ENCODE data around the gene EML5. TPM values are rescaled to one million over a fixed set of nuclear protein-coding genes. Genes with fewer than 3 reads are reported as not detected.

Gene EML5
- total and polyA plus RNA-seq, 2 donors (not counting 3 experiments of a cell fraction or from before 2014, with no cell fraction given) = not detected

GRCh38 chr14:88821888-88822287 is 29.1 kb upstream of the EML5 start:
- H3K9me3 ChIP-seq (replicated peaks; ENCODE audit: control insufficient read depth, insufficient read depth, low read length) = no peaks in the 10 kb centered on the region
- no peak overlapping the region for H3K4me2 ChIP-seq (ENCODE audit: insufficient read depth, low read length)
- no peak overlapping the region for H3K27ac ChIP-seq (ENCODE audit: insufficient read depth, low read depth, low read length)
- H3K9ac ChIP-seq (replicated peaks; ENCODE audit: extremely low read depth, insufficient read depth, low read length) = no peak overlapping the region
- no peaks in the 10 kb centered on the region for H3K9me1 ChIP-seq (replicated peaks; ENCODE audit: control insufficient read depth, extremely low read depth, insufficient read depth, low read length)
- H3K4me3 ChIP-seq (replicated peaks in 1 of 3; ENCODE audit: insufficient read depth in 1 of 3, low read depth in 1 of 3, low read length in 3 of 3) = no peak overlapping the region
- no peak overlapping the region for H2AFZ ChIP-seq (ENCODE audit: low read depth, low read length)
- intact Hi-C loops (cut with micrococcal nuclease) (no loop called here), dilution Hi-C loops (cut with MboI; ENCODE audit: extremely low pct_ligation_motif_present, low sequenced_read_pairs) (no loop called here)
- CTCF ChIA-PET = no interaction called here
- peaks cover 17 to 19% of the 10 kb centered on the region in 2 experiments for H3K27me3 ChIP-seq (ENCODE audit: control insufficient read depth in 2 of 2, insufficient read depth in 2 of 2, low read length in 2 of 2)
- DNase-seq (ENCODE audit: low read depth, low spot score) (no peak), FAIRE-seq (no peak)
- peaks cover 6% of the 10 kb centered on the region for H3K4me1 ChIP-seq (ENCODE audit: control insufficient read depth, extremely low read depth, insufficient read depth, low read length)
- TF ChIP-seq POLR2A (IDR thresholded peaks at IDR 0.05; ENCODE audit: low read depth, low read length) (no peak), FOS (IDR thresholded peaks at IDR 0.05; ENCODE audit: borderline replicate concordance, insufficient read depth, low read length) (no peak), MAX (IDR thresholded peaks at IDR 0.05; ENCODE audit: insufficient read depth, insufficient read length) (no peak), GATA2 (IDR thresholded peaks at IDR 0.05; ENCODE audit: insufficient read depth, insufficient read length, low read depth, low read length) (no peak), EZH2 (IDR thresholded peaks at IDR 0.05; ENCODE audit: borderline replicate concordance, low read depth, low read length, severe bottlenecking) (no peak), JUN (IDR thresholded peaks at IDR 0.05; ENCODE audit: borderline replicate concordance, insufficient read depth, insufficient read length, low read depth) (no peak), POLR2AphosphoS5 (IDR thresholded peaks at IDR 0.05; ENCODE audit: insufficient read depth, low read depth, low read length) (no peak), CTCF (IDR thresholded peaks at IDR 0.05; ENCODE audit: extremely low read depth in 1 of 2, insufficient read depth in 1 of 2, low read depth in 1 of 2, low read length in 2 of 2) (no peak), MYC (IDR thresholded peaks at IDR 0.05; ENCODE audit: low read depth, low read length) (no peak)
- H3K79me2 ChIP-seq (ENCODE audit: control insufficient read depth, insufficient read depth, low read length) = no peaks in the 10 kb centered on the region
- H4K20me1 ChIP-seq (replicated peaks; ENCODE audit: control insufficient read depth, extremely low read depth, insufficient read depth, low read length) = no peaks in the 10 kb centered on the region
- BruUV-seq (replicated peaks) = no TSS peak
- H3K36me3 ChIP-seq (ENCODE audit: control insufficient read depth in 2 of 2, extremely low read depth in 1 of 2, insufficient read depth in 2 of 2, low read length in 2 of 2) = no peaks in the 10 kb centered on the region
- POLR2A ChIA-PET = no interaction called here

All from endothelial cell of umbilical vein (primary cell).